ENCODE data around the gene ZNF544. TPM values are rescaled to one million over a fixed set of nuclear protein-coding genes. Genes with fewer than 3 reads are reported as not detected.

The ZNF544 gene
- total RNA-seq, 1 experiment from 2014 or later = 63.8 TPM

- no peak overlapping the region for H3K27ac Mint-ChIP-seq
- H3K9me3 Mint-ChIP-seq = peaks cover 62% of the 10 kb centered on the region
- POLR2A ChIA-PET = interaction anchor here (1.6 kb wide), 1 partner anchor 80 kb away, joined by 4 read pairs; the partner anchor contains the start of gene ZNF274
- H3K27me3 Mint-ChIP-seq (ENCODE audit: low read depth) = peaks cover 49% of the 10 kb centered on the region
- DNase-seq (ENCODE audit: low spot score) (no peak), ATAC-seq (no peak)
- no peak for TF ChIP-seq JUN (CRISPR knock-in tag; IDR thresholded peaks at IDR 0.05)
- TF ChIP-seq ZNF512 (CRISPR knock-in tag; IDR thresholded peaks at IDR 0.05; ENCODE audit: borderline replicate concordance) = no peak
- no peak for TF ChIP-seq ZNF121 (CRISPR knock-in tag; IDR thresholded peaks at IDR 0.05)
- no peak for TF ChIP-seq AFF4 (CRISPR knock-in tag; IDR thresholded peaks at IDR 0.05; ENCODE audit: borderline replicate concordance)
- TF ChIP-seq IRF1 (CRISPR knock-in tag; IDR thresholded peaks at IDR 0.05) = no peak
- TF ChIP-seq RELA (CRISPR knock-in tag; IDR thresholded peaks at IDR 0.05; ENCODE audit: borderline replicate concordance) = no peak
- no peak for TF ChIP-seq NR1H2 (CRISPR knock-in tag; IDR thresholded peaks at IDR 0.05)
- no peak for TF ChIP-seq SMAD4 (CRISPR knock-in tag; IDR thresholded peaks at IDR 0.05)
- TF ChIP-seq ZBTB21 (CRISPR knock-in tag; IDR thresholded peaks at IDR 0.05; ENCODE audit: borderline replicate concordance) = no peak
- no peak for TF ChIP-seq FOXK1 (CRISPR knock-in tag; IDR thresholded peaks at IDR 0.05)
- no peak for TF ChIP-seq PRDM15 (CRISPR knock-in tag; IDR thresholded peaks at IDR 0.05)
- no peak for TF ChIP-seq E2F4 (CRISPR knock-in tag; IDR thresholded peaks at IDR 0.05; ENCODE audit: borderline replicate concordance, low read depth)
- TF ChIP-seq CDX4 (CRISPR knock-in tag; IDR thresholded peaks at IDR 0.05; ENCODE audit: borderline replicate concordance) = no peak
- no peak for TF ChIP-seq GRHL2 (CRISPR knock-in tag; IDR thresholded peaks at IDR 0.05; ENCODE audit: insufficient replicate concordance, severe bottlenecking)
- no peak for TF ChIP-seq ZNF263 (CRISPR knock-in tag; IDR thresholded peaks at IDR 0.05; ENCODE audit: low read depth)
- no peak for TF ChIP-seq AR (CRISPR knock-in tag; IDR thresholded peaks at IDR 0.05)
- no peak for TF ChIP-seq CREM (CRISPR knock-in tag; IDR thresholded peaks at IDR 0.05)
- no peak for TF ChIP-seq TEAD1 (CRISPR knock-in tag; IDR thresholded peaks at IDR 0.05)
- no peak for TF ChIP-seq MYBL2 (CRISPR knock-in tag; IDR thresholded peaks at IDR 0.05)
- no peak overlapping the region for H3K4me3 Mint-ChIP-seq
- H3K36me3 Mint-ChIP-seq = peaks cover 97% of the 10 kb centered on the region
- CTCF ChIA-PET = no interaction called here
- H3K4me1 Mint-ChIP-seq = no peaks in the 10 kb centered on the region
Measured at GRCh38 chr19:58262922-58263296, 34.2 kb downstream of the ZNF544 start.

All from WTC11 (cell line).